Vagina (tissue), 2 donors: Measurements from ENCODE around the gene CDC42SE1. TPM values are rescaled to one million over a fixed set of nuclear protein-coding genes. Genes with fewer than 3 reads are reported as not detected.
"Not testable (repeated sequence)": the region's sequence is repeated elsewhere in the genome, so short reads cannot be mapped to it uniquely, and the experiment has no call there.

Experiments
- DNase-seq, 2 donors: peaks; one replicate each; pipeline ENCODE4 v3.0.0-alpha.2; 2017; ENCODE audit errors: extremely low spot score in 2 of 2
- H3K27ac ChIP-seq: fragments of 200-600 bp; sonication (generic); one replicate; pipeline ENCODE4 v1.5.1; 2019
- H3K27me3 ChIP-seq: fragments of 200-600 bp; sonication (generic); one replicate; pipeline ENCODE4 v1.5.1; 2019
- H3K36me3 ChIP-seq, 2 donors: fragments of 200-600 bp; sonication (generic); one replicate each; pipeline ENCODE4 v1.5.1; 2017 to 2019
- H3K4me1 ChIP-seq: fragments of 200-600 bp; sonication (generic); one replicate; pipeline ENCODE4 v1.5.1; 2019
- H3K4me3 ChIP-seq, 2 donors: fragments of 200-600 bp; sonication (generic); 1 replicate in 1 of 2; 2 replicates in 1 of 2; pipeline ENCODE4 v1.5.1; 2016 to 2019
- H3K9me3 ChIP-seq: fragments of 200-600 bp; sonication (generic); one replicate; pipeline ENCODE4 v1.5.1; 2019
- POLR2A ChIP-seq, 2 donors: fragments of 450-650 bp; IDR thresholded peaks; one replicate each; pipeline ENCODE4 v1.6.1; 2017; ENCODE audit warnings: antibody characterized with exemption in 2 of 2, mild to moderate bottlenecking in 2 of 2, moderate library complexity in 2 of 2
- POLR2AphosphoS5 ChIP-seq, 2 donors: sonication (generic); formaldehyde crosslinking; IDR thresholded peaks; one replicate each; pipeline ENCODE4 v1.9.0; 2017; ENCODE audit warnings: antibody characterized with exemption in 2 of 2, mild to moderate bottlenecking in 2 of 2, low read depth in 1 of 2; ENCODE audit not compliant: insufficient read depth in 1 of 2
- intact Hi-C: fragments of 100-400 bp; cut with DNase I; formaldehyde crosslinking; loops from one replicate; pipeline ENCODE4 v1.15.1; 2023
- total RNA-seq: library from RNA; depleted of rRNA; stranded (reverse); fragments of >200 nt; gene quantifications from one replicate; pipeline ENCODE4 v1.2.3, GENCODE V29; 2016
- TF ChIP-seq, protein P1 (sequence below), 3 experiments: fragments of 450-650 bp in 2 of 3; fragments of 200-600 bp in 1 of 3; sonication (generic) in 1 of 3; IDR thresholded peaks; one replicate each; pipeline ENCODE4 v1.5.1; 2017 to 2019; ENCODE audit warnings: antibody characterized with exemption in 3 of 3, mild to moderate bottlenecking in 2 of 3, moderate library complexity in 2 of 3

CDC42SE1 gene
- total RNA-seq, 1 donor from 2014 or later, result 89.1 TPM

- DNase-seq, result no peak
- Histone ChIP-seq H3K9me3 (no peaks in the 10 kb centered on the region), H3K36me3 (no peaks in the 10 kb centered on the region), H3K4me3 (no peak overlapping the region), H3K27me3 (no peaks in the 10 kb centered on the region), H3K4me1 (no peaks in the 10 kb centered on the region), H3K27ac (no peak overlapping the region)
- intact Hi-C loops, result no loop called here
- TF ChIP-seq, protein P1, sequence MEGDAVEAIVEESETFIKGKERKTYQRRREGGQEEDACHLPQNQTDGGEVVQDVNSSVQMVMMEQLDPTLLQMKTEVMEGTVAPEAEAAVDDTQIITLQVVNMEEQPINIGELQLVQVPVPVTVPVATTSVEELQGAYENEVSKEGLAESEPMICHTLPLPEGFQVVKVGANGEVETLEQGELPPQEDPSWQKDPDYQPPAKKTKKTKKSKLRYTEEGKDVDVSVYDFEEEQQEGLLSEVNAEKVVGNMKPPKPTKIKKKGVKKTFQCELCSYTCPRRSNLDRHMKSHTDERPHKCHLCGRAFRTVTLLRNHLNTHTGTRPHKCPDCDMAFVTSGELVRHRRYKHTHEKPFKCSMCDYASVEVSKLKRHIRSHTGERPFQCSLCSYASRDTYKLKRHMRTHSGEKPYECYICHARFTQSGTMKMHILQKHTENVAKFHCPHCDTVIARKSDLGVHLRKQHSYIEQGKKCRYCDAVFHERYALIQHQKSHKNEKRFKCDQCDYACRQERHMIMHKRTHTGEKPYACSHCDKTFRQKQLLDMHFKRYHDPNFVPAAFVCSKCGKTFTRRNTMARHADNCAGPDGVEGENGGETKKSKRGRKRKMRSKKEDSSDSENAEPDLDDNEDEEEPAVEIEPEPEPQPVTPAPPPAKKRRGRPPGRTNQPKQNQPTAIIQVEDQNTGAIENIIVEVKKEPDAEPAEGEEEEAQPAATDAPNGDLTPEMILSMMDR (IDR thresholded peaks at IDR 0.05), result no peak
- no peak for TF ChIP-seq POLR2AphosphoS5 (IDR thresholded peaks at IDR 0.05; ENCODE audit: insufficient read depth in 1 of 2, low read depth in 1 of 2)
- TF ChIP-seq POLR2A (IDR thresholded peaks at IDR 0.05), result no peak
Measured at GRCh38 chr1:151098126-151098525, 38.7 kb upstream of the CDC42SE1 start.

DNA sequence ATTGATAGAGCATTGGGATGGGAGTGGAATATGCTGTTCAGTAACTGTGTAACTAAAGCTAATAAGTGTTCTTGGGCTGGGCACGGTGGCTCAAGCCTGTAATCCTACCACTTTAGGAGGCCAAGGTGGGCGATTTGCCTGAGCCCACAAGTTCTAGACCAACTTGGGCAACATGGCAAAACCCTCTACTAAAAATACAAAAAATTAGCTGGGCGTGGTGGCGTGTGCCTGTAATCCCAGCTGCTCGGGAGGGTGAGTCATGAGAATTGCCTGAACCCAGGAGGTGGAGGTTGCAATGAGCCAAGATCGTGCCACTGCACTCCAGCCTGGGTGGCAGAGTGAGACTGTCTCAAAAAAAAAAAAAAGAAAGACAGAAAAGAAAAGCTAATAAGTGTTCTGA, 38.0 kb upstream of the CDC42SE1 start:
- H3K27ac ChIP-seq, H3K36me3 ChIP-seq, H3K4me3 ChIP-seq, H3K9me3 ChIP-seq, DNase-seq, H3K4me1 ChIP-seq, H3K27me3 ChIP-seq, intact Hi-C loops: not testable (repeated sequence)

DNA sequence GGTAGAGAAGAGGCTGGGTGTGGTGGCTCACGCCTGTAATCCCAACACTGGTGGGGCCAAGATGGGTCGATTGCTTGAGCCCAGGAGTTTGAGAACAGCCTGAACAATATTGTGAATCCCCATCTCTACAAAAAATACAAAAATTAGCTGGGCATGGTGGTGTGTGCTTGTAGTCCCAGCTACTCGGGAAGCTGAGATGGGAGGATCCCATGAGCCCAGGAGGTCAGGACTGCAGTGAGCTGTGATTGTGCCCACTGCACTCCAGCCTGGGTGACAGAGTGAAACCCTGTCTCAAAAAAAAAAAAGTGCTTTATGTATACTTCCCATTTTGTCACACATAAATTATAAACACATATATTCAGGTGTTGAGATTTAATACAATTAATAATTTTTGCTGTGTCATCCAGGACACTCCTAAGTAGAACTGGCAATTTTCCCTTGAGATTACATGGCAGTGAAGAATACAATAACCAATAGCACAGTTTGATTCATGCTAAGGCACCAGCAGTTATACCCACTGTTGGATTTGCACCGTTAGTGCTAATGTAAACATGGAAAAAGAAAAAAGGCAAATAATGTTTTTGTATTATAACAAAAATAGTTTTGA, 26.6 kb upstream of the CDC42SE1 start:
- Histone ChIP-seq H3K27me3 (no peaks in the 10 kb centered on the region), H3K27ac (no peak overlapping the region), H3K4me1 (no peaks in the 10 kb centered on the region), H3K4me3 (no peak overlapping the region), H3K9me3 (no peaks in the 10 kb centered on the region), H3K36me3 (no peaks in the 10 kb centered on the region)
- TF ChIP-seq, protein P1 (IDR thresholded peaks at IDR 0.05), result no peak
- TF ChIP-seq POLR2AphosphoS5 (IDR thresholded peaks at IDR 0.05; ENCODE audit: insufficient read depth in 1 of 2, low read depth in 1 of 2) (no peak), POLR2A (IDR thresholded peaks at IDR 0.05) (no peak)
- intact Hi-C loops, result no loop called here
- DNase-seq, result no peak

DNA sequence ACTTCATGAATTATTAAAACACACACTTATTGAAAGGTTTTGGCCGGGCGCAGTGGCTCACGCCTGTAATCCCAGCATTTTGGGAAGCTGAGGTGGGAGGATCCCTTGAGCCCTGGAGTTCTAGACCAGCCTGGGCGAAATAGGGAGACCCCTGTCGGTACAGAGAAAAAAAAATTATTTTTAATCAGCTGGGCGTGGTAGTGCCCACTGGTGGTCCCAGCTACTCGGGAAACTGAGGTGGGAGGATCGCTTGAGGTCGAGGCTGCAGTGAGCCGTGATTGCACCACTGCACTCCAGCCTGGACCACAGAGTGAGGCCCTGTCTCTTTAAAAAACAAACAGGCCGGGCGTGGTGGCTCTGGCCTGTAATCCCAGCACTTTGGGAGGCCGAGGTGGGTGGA, 12.8 kb upstream of the CDC42SE1 start:
- Histone ChIP-seq H3K4me3 (no peak overlapping the region), H3K27ac (no peak overlapping the region), H3K9me3 (no peaks in the 10 kb centered on the region), H3K27me3 (no peaks in the 10 kb centered on the region), H3K36me3 (peaks cover 0 to 10% of the 10 kb centered on the region in 2 donors), H3K4me1 (peaks cover 20% of the 10 kb centered on the region)
- TF ChIP-seq POLR2AphosphoS5 (IDR thresholded peaks at IDR 0.05; ENCODE audit: insufficient read depth in 1 of 2, low read depth in 1 of 2) (no peak), POLR2A (IDR thresholded peaks at IDR 0.05) (no peak)
- TF ChIP-seq, protein P1 (IDR thresholded peaks at IDR 0.05), result no peak
- no peak for DNase-seq
- intact Hi-C loops, result no loop called here

DNA sequence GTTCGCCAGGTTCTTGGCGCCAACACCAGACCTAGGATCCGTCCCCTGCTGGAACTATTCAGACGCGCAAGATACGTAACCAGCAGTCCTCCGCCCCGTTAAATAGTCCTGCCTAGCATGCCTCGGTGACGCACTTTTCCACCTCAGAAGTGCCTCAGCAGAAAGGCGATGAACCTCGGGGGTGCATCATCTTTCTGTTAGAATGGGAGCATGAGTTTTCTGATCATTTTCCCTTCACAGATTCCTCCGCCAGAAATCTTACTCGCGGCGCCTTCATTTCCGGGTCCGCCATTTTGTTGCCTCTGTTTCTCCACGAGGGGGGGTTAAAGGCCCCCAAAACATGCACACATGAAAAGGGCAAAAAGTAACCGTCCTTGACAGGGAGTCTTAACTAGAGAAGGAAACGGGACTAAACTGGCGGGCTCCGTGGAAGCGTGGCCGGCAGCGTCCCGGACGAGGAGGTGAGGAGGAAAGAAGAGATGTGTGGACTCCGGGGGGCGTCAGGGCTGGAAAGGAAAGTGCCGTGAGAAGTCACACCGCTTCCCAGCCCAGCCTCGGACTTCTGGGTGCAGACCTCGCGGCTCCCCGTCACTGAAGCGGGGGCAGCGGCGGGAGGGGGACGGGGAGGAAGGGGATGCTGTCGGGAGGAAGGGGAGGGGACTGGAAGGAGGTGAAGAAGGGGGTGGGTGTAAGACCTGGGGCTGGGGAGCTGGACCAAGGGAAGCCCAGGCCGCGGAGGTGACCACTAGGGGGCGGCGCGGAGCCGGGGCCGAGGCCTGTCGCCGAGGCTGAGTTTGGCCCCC, 11.3 kb upstream of the CDC42SE1 start, which contains the start of gene GABPB2:
Gene GABPB2 (plus strand): TSS at position 288 of the 803 bp plus-strand sequence. CDS start 17,429 bp downstream, outside the sequence.
- no peaks in the 10 kb centered on the region for H3K9me3 ChIP-seq
- peak within 1 kb of the TSS; percentile 100 for H3K27ac ChIP-seq
- intact Hi-C loops, result no loop called here
- H3K27me3 ChIP-seq, result no peaks in the 10 kb centered on the region
- H3K4me3 ChIP-seq, result peak within 1 kb of the TSS; percentile 94 to 97
- peaks cover 20% of the 10 kb centered on the region for H3K4me1 ChIP-seq
- H3K36me3 ChIP-seq, result peaks cover 0 to 10% of the 10 kb centered on the region in 2 donors
- TF ChIP-seq, protein P1 (IDR thresholded peaks at IDR 0.05), result peak; percentile 41 to 67 (median 63)
- peak in 1 of 2 donors; percentile 66 for TF ChIP-seq POLR2A (IDR thresholded peaks at IDR 0.05)
- peak; percentile 86 to 96 for TF ChIP-seq POLR2AphosphoS5 (IDR thresholded peaks at IDR 0.05; ENCODE audit: insufficient read depth in 1 of 2, low read depth in 1 of 2)
- DNase-seq, result peak in 1 of 2 donors; percentile 95
